Hematopoietic multipotent progenitor cell treated with erythropoietin and hydrocortisone succinate and interleukin-3 and kit ligand, for 15 days (in vitro differentiated cells): ENCODE measurements around the gene NCKAP5.

Experiments
- DNase-seq: peaks from one replicate; pipeline ENCODE4 v3.0.0-alpha.2; 2015; ENCODE audit warnings: low spot score

The NCKAP5 gene

GRCh38 chr2:133421516-133422324, 146.5 kb downstream of the NCKAP5 start:
- DNase-seq: no peak

- DNase-seq: no peak
Observed at GRCh38 chr2:133420788-133421187, 147.5 kb downstream of the NCKAP5 start.

- no peak for DNase-seq
Observed at GRCh38 chr2:133418671-133419070, 149.6 kb downstream of the NCKAP5 start.

- no peak for DNase-seq
Observed at GRCh38 chr2:133418021-133418420, 150.2 kb downstream of the NCKAP5 start.

GRCh38 chr2:133417415-133417814, 150.8 kb downstream of the NCKAP5 start:
- no peak for DNase-seq

- no peak for DNase-seq
Observed at GRCh38 chr2:133416736-133417135, 151.5 kb downstream of the NCKAP5 start.

GRCh38 chr2:133416146-133416545, 152.1 kb downstream of the NCKAP5 start:
- DNase-seq: no peak

- no peak for DNase-seq
Observed at GRCh38 chr2:133415210-133415876, 152.9 kb downstream of the NCKAP5 start.

- DNase-seq: no peak
Observed at GRCh38 chr2:133414486-133415209, 153.6 kb downstream of the NCKAP5 start.

GRCh38 chr2:133413863-133414262, 154.4 kb downstream of the NCKAP5 start:
- DNase-seq: no peak

- no peak for DNase-seq
Observed at GRCh38 chr2:133412694-133413093, 155.6 kb downstream of the NCKAP5 start.

GRCh38 chr2:133411857-133412256, 156.4 kb downstream of the NCKAP5 start:
- DNase-seq: no peak

- DNase-seq: no peak
Observed at GRCh38 chr2:133411101-133411500, 157.2 kb downstream of the NCKAP5 start.

- DNase-seq: no peak
Observed at GRCh38 chr2:133409581-133410285, 158.5 kb downstream of the NCKAP5 start.

GRCh38 chr2:133408671-133409070, 159.6 kb downstream of the NCKAP5 start:
- DNase-seq: no peak

- no peak for DNase-seq
Observed at GRCh38 chr2:133407341-133407740, 160.9 kb downstream of the NCKAP5 start.

GRCh38 chr2:133405252-133405651, 163.0 kb downstream of the NCKAP5 start:
- no peak for DNase-seq

- DNase-seq: no peak
Observed at GRCh38 chr2:133400411-133400810, 167.9 kb downstream of the NCKAP5 start.

GRCh38 chr2:133393895-133394294, 174.4 kb downstream of the NCKAP5 start:
- DNase-seq: no peak

- no peak for DNase-seq
Observed at GRCh38 chr2:133390156-133390555, 178.1 kb downstream of the NCKAP5 start.

GRCh38 chr2:133389569-133389968, 178.7 kb downstream of the NCKAP5 start:
- no peak for DNase-seq

GRCh38 chr2:133382566-133382965, 185.7 kb downstream of the NCKAP5 start:
- no peak for DNase-seq
